Brain microvascular endothelial cell (primary cell): ENCODE results near the gene DLG2.

Source experiments
- DNase-seq: peaks from one replicate; pipeline ENCODE4 v3.0.0-alpha.2; 2020
- H3K27ac ChIP-seq: fragments of 250-450 bp; sonication (Bioruptor Pico); 2 replicates; pipeline ENCODE4 v1.5.1; 2020; ENCODE audit warnings: mild to moderate bottlenecking, moderate library complexity
- H3K27me3 ChIP-seq: fragments of 250-450 bp; sonication (Bioruptor Pico); replicated peaks from 2 replicates; pipeline ENCODE4 v1.5.1; 2020; ENCODE audit warnings: mild to moderate bottlenecking
- H3K36me3 ChIP-seq: fragments of 250-450 bp; sonication (Bioruptor Pico); replicated peaks from 2 replicates; pipeline ENCODE4 v1.5.1; 2020; ENCODE audit warnings: mild to moderate bottlenecking
- H3K4me3 ChIP-seq: 2 replicates; pipeline ENCODE4 v1.5.1; 2011; ENCODE audit warnings: low read depth, mild to moderate bottlenecking, control low read depth, low read length, moderate library complexity
- in situ Hi-C: cut with HindIII; loops from 2 replicates; pipeline ENCODE4 v1.10.0; 2017; ENCODE audit warnings: low sequenced_read_pairs, low pct_ligation_motif_present
- TF ChIP-seq, protein P1 (sequence below): IDR thresholded peaks from 2 replicates; pipeline ENCODE4 v1.5.1; 2011; ENCODE audit warnings: low read depth, mild to moderate bottlenecking, moderate library complexity, low read length, control low read depth, inconsistent platforms; ENCODE audit errors: missing control alignments

The DLG2 gene

DNA sequence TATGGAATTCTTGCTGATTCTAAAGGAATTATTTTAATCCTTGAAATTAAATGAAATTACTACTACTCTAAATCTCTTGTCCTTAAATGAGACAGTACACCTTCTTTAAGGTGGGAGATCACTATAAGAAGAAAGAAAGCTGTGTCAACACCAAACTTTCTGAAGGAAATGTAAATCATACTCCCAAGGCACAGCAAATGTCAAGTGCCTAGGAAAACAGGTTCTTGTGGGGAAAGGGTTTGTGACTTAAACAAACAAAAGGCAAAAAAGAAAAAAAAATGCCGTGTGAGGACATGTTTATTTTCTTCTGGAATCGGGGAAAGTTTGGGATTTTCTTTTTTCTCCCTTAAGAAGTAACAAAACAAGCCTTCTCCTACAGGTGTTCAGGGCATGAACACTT, 745.1 kb downstream of the DLG2 start:
- no peak for DNase-seq
- TF ChIP-seq, protein P1, sequence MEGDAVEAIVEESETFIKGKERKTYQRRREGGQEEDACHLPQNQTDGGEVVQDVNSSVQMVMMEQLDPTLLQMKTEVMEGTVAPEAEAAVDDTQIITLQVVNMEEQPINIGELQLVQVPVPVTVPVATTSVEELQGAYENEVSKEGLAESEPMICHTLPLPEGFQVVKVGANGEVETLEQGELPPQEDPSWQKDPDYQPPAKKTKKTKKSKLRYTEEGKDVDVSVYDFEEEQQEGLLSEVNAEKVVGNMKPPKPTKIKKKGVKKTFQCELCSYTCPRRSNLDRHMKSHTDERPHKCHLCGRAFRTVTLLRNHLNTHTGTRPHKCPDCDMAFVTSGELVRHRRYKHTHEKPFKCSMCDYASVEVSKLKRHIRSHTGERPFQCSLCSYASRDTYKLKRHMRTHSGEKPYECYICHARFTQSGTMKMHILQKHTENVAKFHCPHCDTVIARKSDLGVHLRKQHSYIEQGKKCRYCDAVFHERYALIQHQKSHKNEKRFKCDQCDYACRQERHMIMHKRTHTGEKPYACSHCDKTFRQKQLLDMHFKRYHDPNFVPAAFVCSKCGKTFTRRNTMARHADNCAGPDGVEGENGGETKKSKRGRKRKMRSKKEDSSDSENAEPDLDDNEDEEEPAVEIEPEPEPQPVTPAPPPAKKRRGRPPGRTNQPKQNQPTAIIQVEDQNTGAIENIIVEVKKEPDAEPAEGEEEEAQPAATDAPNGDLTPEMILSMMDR, result no peak
- Histone ChIP-seq H3K27me3 (no peaks in the 10 kb centered on the region), H3K4me3 (no peak overlapping the region), H3K27ac (peak overlapping the region; percentile 20), H3K36me3 (no peaks in the 10 kb centered on the region)
- in situ Hi-C loops, result no loop called here

GRCh38 chr11:84871116-84871515, 756.0 kb downstream of the DLG2 start:
- in situ Hi-C loops, result no loop called here
- TF ChIP-seq, protein P1, result no peak
- peak; percentile 64 for DNase-seq
- no peak overlapping the region for H3K4me3 ChIP-seq
- peak overlapping the region; percentile 35 for H3K27ac ChIP-seq
- no peaks in the 10 kb centered on the region for H3K36me3 ChIP-seq
- no peaks in the 10 kb centered on the region for H3K27me3 ChIP-seq

- Histone ChIP-seq H3K36me3 (no peaks in the 10 kb centered on the region), H3K4me3 (no peak overlapping the region), H3K27ac (no peak overlapping the region), H3K27me3 (no peaks in the 10 kb centered on the region)
- in situ Hi-C loops, result no loop called here
- TF ChIP-seq, protein P1, result no peak
- no peak for DNase-seq
These were observed 756.7 kb downstream of the DLG2 start for GRCh38 chr11:84870486-84870885.

DNA sequence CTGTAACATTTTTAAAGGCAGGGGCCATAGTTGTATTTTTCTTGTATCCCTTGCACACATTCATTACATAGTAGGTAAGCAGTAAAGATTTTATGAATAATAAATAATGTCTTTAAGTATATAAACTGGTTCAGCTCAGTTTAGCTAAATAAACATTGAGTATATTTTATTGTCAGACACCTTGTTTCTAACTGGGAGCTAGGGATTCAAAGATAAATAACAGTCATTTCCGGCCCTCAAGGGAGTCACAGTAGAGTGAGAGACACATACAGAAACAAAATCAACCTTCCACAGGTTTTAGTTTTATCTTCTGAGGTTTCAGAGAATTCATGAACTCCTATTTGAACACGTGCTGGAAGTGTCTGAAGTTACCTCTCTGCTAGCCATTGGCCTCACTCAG, 760.2 kb downstream of the DLG2 start:
- H3K27me3 ChIP-seq, result no peaks in the 10 kb centered on the region
- in situ Hi-C loops, result no loop called here
- no peak overlapping the region for H3K4me3 ChIP-seq
- no peak for DNase-seq
- no peak overlapping the region for H3K27ac ChIP-seq
- TF ChIP-seq, protein P1, result no peak
- no peaks in the 10 kb centered on the region for H3K36me3 ChIP-seq

DNA sequence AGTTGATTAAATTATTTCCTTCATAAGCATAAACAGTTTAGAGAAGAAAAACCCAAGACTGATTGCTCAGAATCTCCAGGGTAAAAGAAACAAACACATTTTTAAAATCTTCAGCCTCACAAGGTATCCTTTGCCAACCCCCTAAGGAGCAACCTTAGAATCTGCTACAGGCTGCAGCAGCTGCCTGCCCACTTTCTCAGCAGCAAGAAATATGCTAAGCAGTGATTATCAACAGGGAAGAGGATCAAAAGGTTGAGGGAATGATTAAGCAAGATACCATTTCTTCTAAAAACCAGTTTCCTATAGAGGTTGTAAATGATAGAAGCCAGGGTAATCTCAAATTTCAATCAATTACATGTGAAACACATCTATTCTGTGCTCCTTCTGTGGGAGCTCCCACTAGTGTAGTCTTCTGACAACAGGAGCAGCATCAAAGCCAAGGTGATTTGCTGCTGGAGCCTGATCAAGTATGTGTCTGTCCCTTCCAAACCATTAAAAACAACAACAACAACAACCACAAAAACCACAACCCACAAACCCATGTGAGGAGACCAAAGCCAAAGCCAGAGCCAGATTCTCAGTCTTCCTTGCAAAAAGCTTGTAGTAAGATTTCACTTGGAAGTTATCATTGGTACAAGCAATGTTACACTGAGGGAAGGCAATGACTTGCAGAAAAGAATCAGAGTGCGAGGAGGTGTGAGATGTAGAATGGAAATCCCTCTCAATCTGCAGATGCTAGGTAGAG, 761.2 kb downstream of the DLG2 start:
- Histone ChIP-seq H3K4me3 (no peak overlapping the region), H3K27me3 (no peaks in the 10 kb centered on the region), H3K36me3 (no peaks in the 10 kb centered on the region), H3K27ac (no peak overlapping the region)
- TF ChIP-seq, protein P1, result no peak
- in situ Hi-C loops, result no loop called here
- DNase-seq, result no peak

GRCh38 chr11:84865257-84865656, 761.9 kb downstream of the DLG2 start:
- no peak for DNase-seq

More at GRCh38 chr11:84865257-84865656, 761.9 kb downstream of the DLG2 start:
- in situ Hi-C loops, result no loop called here
- no peak overlapping the region for H3K4me3 ChIP-seq
- no peaks in the 10 kb centered on the region for H3K27me3 ChIP-seq
- TF ChIP-seq, protein P1, result no peak
- no peaks in the 10 kb centered on the region for H3K36me3 ChIP-seq
- H3K27ac ChIP-seq, result no peak overlapping the region
